Activated CD4-positive, alpha-beta T cell treated with anti-CD3 and anti-CD28 coated beads, Interleukin-10, Interleukin-2, amounts not matched to agents 100 ng/mL and 50 ng/mL, durations not matched to agents 16 hours and 8 hours (primary cell): ENCODE results near the gene KIAA0232.
"Not testable (repeated sequence)": the region's sequence is repeated elsewhere in the genome, so short reads cannot be mapped to it uniquely, and the experiment has no call there.

Experiments
- DNase-seq: peaks from one replicate; pipeline ENCODE4 v3.0.0-alpha.2; 2020

The KIAA0232 gene

GRCh38 chr4:6811165-6811564 lies 28.6 kb downstream of the KIAA0232 start:
- DNase-seq, result no peak

GRCh38 chr4:6812766-6813165 lies 30.2 kb downstream of the KIAA0232 start:
- no peak for DNase-seq

- DNase-seq, result no peak
These were observed 31.2 kb downstream of the KIAA0232 start for GRCh38 chr4:6813725-6814124.

- DNase-seq, result no peak
These were observed 32.7 kb downstream of the KIAA0232 start for GRCh38 chr4:6815029-6815836.

- DNase-seq, result no peak
These were observed 36.8 kb downstream of the KIAA0232 start for GRCh38 chr4:6819295-6819694.

- DNase-seq, result no peak
These were observed 38.2 kb downstream of the KIAA0232 start for GRCh38 chr4:6820695-6821094.

GRCh38 chr4:6824071-6824470 lies 41.5 kb downstream of the KIAA0232 start:
- no peak for DNase-seq

GRCh38 chr4:6824772-6825402 lies 42.4 kb downstream of the KIAA0232 start:
- DNase-seq, result no peak

- no peak for DNase-seq
These were observed 42.9 kb downstream of the KIAA0232 start for GRCh38 chr4:6825403-6825802.

GRCh38 chr4:6826781-6827508 lies 44.4 kb downstream of the KIAA0232 start:
- no peak for DNase-seq

- no peak for DNase-seq
These were observed 46.6 kb downstream of the KIAA0232 start for GRCh38 chr4:6829086-6829485.

GRCh38 chr4:6834867-6835266 lies 52.3 kb downstream of the KIAA0232 start:
- DNase-seq, result no peak

- not testable (repeated sequence) for DNase-seq
These were observed 53.1 kb downstream of the KIAA0232 start for GRCh38 chr4:6835616-6836015.

- not testable (repeated sequence) for DNase-seq
These were observed 54.6 kb downstream of the KIAA0232 start for GRCh38 chr4:6837106-6837505.

GRCh38 chr4:6839579-6839978 lies 57.1 kb downstream of the KIAA0232 start:
- no peak for DNase-seq

- DNase-seq, result no peak
These were observed 57.8 kb downstream of the KIAA0232 start for GRCh38 chr4:6840062-6840976.

- no peak for DNase-seq
These were observed 62.5 kb downstream of the KIAA0232 start for GRCh38 chr4:6845027-6845426.

GRCh38 chr4:6845574-6845973 lies 63.0 kb downstream of the KIAA0232 start:
- DNase-seq, result no peak

GRCh38 chr4:6847178-6847577 lies 64.7 kb downstream of the KIAA0232 start:
- no peak for DNase-seq

- no peak for DNase-seq
These were observed 66.3 kb downstream of the KIAA0232 start for GRCh38 chr4:6848717-6849305.

GRCh38 chr4:6849691-6850090 lies 67.2 kb downstream of the KIAA0232 start:
- DNase-seq, result no peak

GRCh38 chr4:6851431-6851830 lies 68.9 kb downstream of the KIAA0232 start:
- no peak for DNase-seq
